Karpas-422 (cell line): ENCODE data around the gene HUS1B. TPM values are rescaled to one million over a fixed set of nuclear protein-coding genes. Genes with fewer than 3 reads are reported as not detected.

Experiments
- DNase-seq: peaks from one replicate; pipeline ENCODE4 v3.0.0-alpha.2; 2015
- H2AFZ ChIP-seq: fragments of 200-600 bp; sonication (generic); 2 replicates; pipeline ENCODE4 v1.6.1; 2014; ENCODE audit warnings: antibody characterized with exemption, low read length, mixed read lengths
- H3K27ac ChIP-seq: fragments of 200-600 bp; sonication (generic); 2 replicates; pipeline ENCODE4 v1.5.1; 2014; ENCODE audit warnings: mild to moderate bottlenecking, low read length, moderate library complexity
- H3K27me3 ChIP-seq: fragments of 200-600 bp; sonication (generic); 2 replicates; pipeline ENCODE4 v1.6.1; 2014; ENCODE audit warnings: low read length, mixed read lengths
- H3K36me3 ChIP-seq: fragments of 200-600 bp; sonication (generic); 2 replicates; pipeline ENCODE4 v1.6.1; 2014; ENCODE audit warnings: low read length, mixed read lengths; ENCODE audit not compliant: insufficient read depth
- H3K4me1 ChIP-seq: fragments of 200-600 bp; sonication (generic); 2 replicates; pipeline ENCODE4 v1.6.1; 2014; ENCODE audit warnings: mild to moderate bottlenecking, low read length, mixed read lengths
- H3K4me2 ChIP-seq: fragments of 200-600 bp; sonication (generic); 2 replicates; pipeline ENCODE4 v1.6.1; 2014; ENCODE audit warnings: low read length, low read depth, mild to moderate bottlenecking; ENCODE audit not compliant: poor library complexity, severe bottlenecking
- H3K4me3 ChIP-seq: fragments of 200-600 bp; sonication (generic); 2 replicates; pipeline ENCODE4 v1.5.1; 2014; ENCODE audit warnings: mild to moderate bottlenecking, antibody characterized with exemption, low read length, mixed read lengths
- H3K79me2 ChIP-seq: fragments of 200-600 bp; sonication (generic); 2 replicates; pipeline ENCODE4 v1.6.1; 2014; ENCODE audit warnings: mild to moderate bottlenecking, low read length, mixed read lengths
- H3K9ac ChIP-seq: fragments of 200-600 bp; sonication (generic); 2 replicates; pipeline ENCODE4 v1.6.0; 2014; ENCODE audit warnings: low read length
- H3K9me2 ChIP-seq: fragments of 200-600 bp; sonication (generic), shearing (Covaris generic); replicated peaks from 2 replicates; pipeline ENCODE4 v1.6.0; 2014; ENCODE audit warnings: mild to moderate bottlenecking, low read length, moderate library complexity; ENCODE audit not compliant: insufficient read depth
- H3K9me3 ChIP-seq: fragments of 300-700, 200-600 bp; sonication (generic); 2 replicates; pipeline ENCODE4 v1.6.1; 2014; ENCODE audit warnings: low read length, mixed read lengths
- H4K20me1 ChIP-seq: fragments of 200-600 bp; sonication (generic); 2 replicates; pipeline ENCODE4 v1.6.1; 2014; ENCODE audit warnings: mild to moderate bottlenecking, antibody characterized with exemption, low read length, low read depth; ENCODE audit not compliant: insufficient read depth
- total RNA-seq: library from RNA; depleted of rRNA; stranded (reverse); fragments of >200 nt; shearing (Covaris generic); gene quantifications from 2 replicates; pipeline ENCODE4 v1.2.3, GENCODE V29; 2014; ENCODE audit warnings: low replicate concordance

The HUS1B gene
- total RNA-seq, 1 experiment from 2014 or later: 0.30 TPM

GRCh38 chr6:652865-653264, 4.0 kb downstream of the HUS1B start:
- H2AFZ ChIP-seq: no peak overlapping the region
- no peak for DNase-seq
- H3K9me3 ChIP-seq: no peaks in the 10 kb centered on the region
- H3K27ac ChIP-seq: no peak overlapping the region
- H4K20me1 ChIP-seq: 0 out of 2 replicates have a peak, but pooled peaks cover 6% of the 10 kb centered on the region
- H3K4me2 ChIP-seq: no peak overlapping the region
- H3K79me2 ChIP-seq: no peaks in the 10 kb centered on the region
- no peaks in the 10 kb centered on the region for H3K27me3 ChIP-seq
- H3K4me1 ChIP-seq: no peaks in the 10 kb centered on the region
- no peaks in the 10 kb centered on the region for H3K36me3 ChIP-seq
- no peaks in the 10 kb centered on the region for H3K9me2 ChIP-seq
- no peak overlapping the region for H3K4me3 ChIP-seq
- H3K9ac ChIP-seq: no peak overlapping the region

GRCh38 chr6:650098-650497, 6.8 kb downstream of the HUS1B start:
- DNase-seq: no peak
- no peak overlapping the region for H3K27ac ChIP-seq
- H4K20me1 ChIP-seq: 0 out of 2 replicates have a peak, but pooled peaks cover 15% of the 10 kb centered on the region
- no peak overlapping the region for H3K4me3 ChIP-seq
- no peaks in the 10 kb centered on the region for H3K79me2 ChIP-seq
- no peak overlapping the region for H2AFZ ChIP-seq
- H3K4me2 ChIP-seq: no peak overlapping the region
- no peaks in the 10 kb centered on the region for H3K9me2 ChIP-seq
- H3K36me3 ChIP-seq: no peaks in the 10 kb centered on the region
- H3K4me1 ChIP-seq: no peaks in the 10 kb centered on the region
- no peak overlapping the region for H3K9ac ChIP-seq
- H3K9me3 ChIP-seq: no peaks in the 10 kb centered on the region
- H3K27me3 ChIP-seq: no peaks in the 10 kb centered on the region

- no peaks in the 10 kb centered on the region for H3K4me1 ChIP-seq
- peaks cover 23% of the 10 kb centered on the region for H3K79me2 ChIP-seq
- H3K9ac ChIP-seq: no peak overlapping the region
- DNase-seq: no peak
- no peaks in the 10 kb centered on the region for H3K9me2 ChIP-seq
- H3K27ac ChIP-seq: no peak overlapping the region
- peaks cover 9% of the 10 kb centered on the region; the same call in 1 of the 2 replicates for H4K20me1 ChIP-seq
- H3K4me3 ChIP-seq: no peak overlapping the region
- H3K27me3 ChIP-seq: no peaks in the 10 kb centered on the region
- H3K4me2 ChIP-seq: no peak overlapping the region
- H3K36me3 ChIP-seq: no peaks in the 10 kb centered on the region
- no peak overlapping the region for H2AFZ ChIP-seq
- H3K9me3 ChIP-seq: peaks cover 6% of the 10 kb centered on the region; the same call in 1 of the 2 replicates
These were observed 14.1 kb downstream of the HUS1B start for GRCh38 chr6:642805-643204.

DNA sequence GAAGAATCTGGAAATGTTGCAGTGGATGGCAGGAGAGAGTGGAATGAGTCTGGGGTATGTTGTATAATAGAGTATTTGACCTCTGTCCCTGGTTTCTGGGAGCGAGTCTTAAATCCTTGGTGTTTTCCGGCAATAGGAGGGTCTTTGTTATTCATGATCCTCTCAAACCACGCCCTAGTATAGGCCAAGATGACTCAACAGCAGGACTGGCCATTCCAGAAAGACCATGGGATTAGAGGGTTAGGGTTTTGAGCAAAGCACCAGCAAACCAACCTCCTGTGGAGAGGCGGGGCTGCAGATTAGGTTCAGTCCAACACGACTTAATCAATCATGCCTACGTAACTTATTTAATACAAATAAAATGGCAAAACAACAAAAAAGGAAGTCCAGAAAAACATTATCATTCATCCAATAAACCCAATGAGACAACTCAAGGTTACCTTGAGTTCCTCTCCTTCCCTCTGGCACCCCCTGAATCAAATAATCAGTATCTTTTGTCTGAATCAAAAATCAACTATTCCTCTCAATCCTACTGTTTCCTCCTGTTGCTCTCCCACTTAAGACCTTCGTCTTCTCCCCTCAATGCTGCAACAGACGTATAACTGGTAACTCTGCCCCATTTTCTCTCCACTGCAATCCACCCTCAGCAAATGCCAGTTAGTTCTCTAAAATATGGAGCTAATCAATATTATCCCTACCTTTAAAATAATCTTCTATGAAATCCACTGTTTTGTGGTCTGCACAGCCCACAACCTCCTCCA, 15.5 kb downstream of the HUS1B start:
- H3K27ac ChIP-seq: no peak overlapping the region
- no peaks in the 10 kb centered on the region for H3K9me2 ChIP-seq
- H3K27me3 ChIP-seq: no peaks in the 10 kb centered on the region
- no peak overlapping the region for H3K4me3 ChIP-seq
- H4K20me1 ChIP-seq: no peaks in the 10 kb centered on the region; the same call in 1 of the 2 replicates
- H3K36me3 ChIP-seq: no peaks in the 10 kb centered on the region
- H3K4me1 ChIP-seq: no peaks in the 10 kb centered on the region
- H3K9ac ChIP-seq: no peak overlapping the region
- no peak overlapping the region for H3K4me2 ChIP-seq
- H3K9me3 ChIP-seq: peaks cover 6% of the 10 kb centered on the region; the same call in 1 of the 2 replicates
- no peak overlapping the region for H2AFZ ChIP-seq
- no peak for DNase-seq
- H3K79me2 ChIP-seq: peaks cover 23% of the 10 kb centered on the region

DNA sequence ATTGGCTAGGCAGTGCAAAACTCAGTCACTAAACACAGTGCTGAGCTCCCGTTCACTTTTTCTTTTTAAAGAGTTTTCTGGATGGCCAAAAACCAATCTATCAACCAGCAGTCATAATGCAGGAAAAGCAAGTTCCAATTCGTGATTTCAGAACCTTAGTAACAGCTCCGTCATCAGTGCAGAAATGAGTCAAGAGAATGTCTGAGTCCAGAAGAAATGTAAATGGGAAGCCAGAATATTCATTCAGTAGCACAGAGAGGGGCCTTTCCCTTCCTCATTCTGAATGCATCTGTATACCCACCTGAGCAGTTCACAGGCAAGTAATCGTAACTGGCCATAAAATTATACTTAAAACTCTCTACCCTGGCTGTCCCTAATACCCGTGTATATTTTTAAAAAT, 20.4 kb downstream of the HUS1B start:
- no peak overlapping the region for H3K9ac ChIP-seq
- H3K36me3 ChIP-seq: no peaks in the 10 kb centered on the region
- H3K79me2 ChIP-seq: peaks cover 18% of the 10 kb centered on the region
- DNase-seq: no peak
- no peak overlapping the region for H3K4me2 ChIP-seq
- no peaks in the 10 kb centered on the region for H3K9me3 ChIP-seq
- H3K4me3 ChIP-seq: no peak overlapping the region
- no peak overlapping the region for H2AFZ ChIP-seq
- no peak overlapping the region for H3K27ac ChIP-seq
- H3K27me3 ChIP-seq: no peaks in the 10 kb centered on the region
- H3K9me2 ChIP-seq: no peaks in the 10 kb centered on the region
- no peaks in the 10 kb centered on the region for H4K20me1 ChIP-seq
- peaks cover 6% of the 10 kb centered on the region for H3K4me1 ChIP-seq

DNA sequence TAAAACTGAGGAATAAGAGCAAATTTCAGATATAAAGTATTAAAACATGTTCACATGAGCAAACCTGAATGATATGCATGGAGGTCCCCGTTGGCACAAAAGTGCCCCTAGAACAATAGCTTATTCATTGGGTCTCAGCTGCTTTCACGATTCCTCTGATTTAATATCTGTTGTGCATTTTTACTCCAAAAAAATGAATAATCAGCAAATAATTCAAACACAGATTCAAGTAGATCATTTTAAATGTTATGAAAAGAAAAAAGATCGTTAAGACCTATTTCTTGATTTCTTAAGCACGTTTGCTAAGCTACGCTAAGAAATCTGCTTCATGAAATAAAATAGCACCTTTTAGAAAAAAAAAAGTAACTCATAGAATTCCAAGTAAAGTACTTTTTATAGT, 21.7 kb downstream of the HUS1B start:
- no peaks in the 10 kb centered on the region for H3K36me3 ChIP-seq

GRCh38 chr6:633611-634010, 23.3 kb downstream of the HUS1B start:
- Histone ChIP-seq H3K27me3 (no peaks in the 10 kb centered on the region), H3K9me2 (no peaks in the 10 kb centered on the region), H3K9me3 (no peaks in the 10 kb centered on the region), H3K4me1 (peaks cover 6% of the 10 kb centered on the region), H2AFZ (no peak overlapping the region), H3K27ac (no peak overlapping the region), H3K4me3 (no peak overlapping the region), H3K4me2 (no peak overlapping the region), H3K79me2 (peaks cover 6% of the 10 kb centered on the region), H3K36me3 (no peaks in the 10 kb centered on the region), H4K20me1 (no peaks in the 10 kb centered on the region), H3K9ac (no peak overlapping the region)
- no peak for DNase-seq

More for the DNA sequence above, 21.7 kb downstream of the HUS1B start:
- no peaks in the 10 kb centered on the region for H4K20me1 ChIP-seq
- peaks cover 9% of the 10 kb centered on the region for H3K79me2 ChIP-seq
- no peak overlapping the region for H3K27ac ChIP-seq
- peaks cover 6% of the 10 kb centered on the region for H3K4me1 ChIP-seq
- no peaks in the 10 kb centered on the region for H3K9me2 ChIP-seq
- H3K9me3 ChIP-seq: no peaks in the 10 kb centered on the region
- H3K4me3 ChIP-seq: no peak overlapping the region
- no peak overlapping the region for H3K9ac ChIP-seq
- no peak overlapping the region for H3K4me2 ChIP-seq
- no peaks in the 10 kb centered on the region for H3K27me3 ChIP-seq
- H2AFZ ChIP-seq: no peak overlapping the region
- DNase-seq: no peak

DNA sequence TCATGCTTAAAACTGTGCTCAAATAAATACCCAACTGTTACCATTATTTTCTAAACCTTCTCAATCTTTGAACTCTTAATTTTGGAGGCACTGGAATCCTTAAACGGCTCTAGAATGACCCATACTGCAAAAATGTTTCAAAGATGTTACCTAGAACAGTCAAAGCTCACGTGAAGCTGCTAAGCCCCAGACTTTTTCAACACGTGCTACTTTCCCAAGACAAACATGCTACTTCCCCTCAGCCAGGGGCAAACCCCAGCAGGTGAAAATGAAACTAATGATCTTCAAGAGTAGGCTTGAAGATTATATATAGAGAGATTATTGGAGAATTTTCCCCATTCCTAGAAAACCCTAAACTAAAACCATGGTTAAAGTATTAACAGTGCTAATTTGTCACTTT, 28.1 kb downstream of the HUS1B start:
- no peaks in the 10 kb centered on the region for H3K9me3 ChIP-seq
- no peak overlapping the region for H2AFZ ChIP-seq
- H3K4me2 ChIP-seq: no peak overlapping the region
- no peak for DNase-seq
- no peaks in the 10 kb centered on the region for H4K20me1 ChIP-seq
- no peak overlapping the region for H3K9ac ChIP-seq
- no peaks in the 10 kb centered on the region for H3K36me3 ChIP-seq
- H3K4me3 ChIP-seq: no peak overlapping the region
- no peaks in the 10 kb centered on the region for H3K9me2 ChIP-seq
- no peak overlapping the region for H3K27ac ChIP-seq
- H3K27me3 ChIP-seq: no peaks in the 10 kb centered on the region
- H3K4me1 ChIP-seq: peaks cover 17% of the 10 kb centered on the region
- no peaks in the 10 kb centered on the region for H3K79me2 ChIP-seq
